Effector memory CD8-positive, alpha-beta T cell (primary cell): ENCODE measurements around the gene PRSS33.
A peak's percentile ranks its signal among the peaks of the same experiment; 100 is the strongest.

Experiments
- ATAC-seq: fragments of 150-1000 bp; cut with Tn5 transposase; replicated peaks from 2 replicates; pipeline ENCODE4 v1.10.0; 2021; ENCODE audit warnings: mild to moderate bottlenecking, moderate library complexity
- DNase-seq, 3 experiments: peaks; one replicate each; pipeline ENCODE4 v3.0.0; 2021
- H3K27ac Mint-ChIP-seq, 2 donors: one replicate each; pipeline ENCODE4 v1.8.0; 2022; ENCODE audit warnings: mild to moderate bottlenecking in 2 of 2, mixed read lengths in 2 of 2, moderate library complexity in 2 of 2
- H3K27me3 Mint-ChIP-seq, 2 donors: one replicate each; pipeline ENCODE4 v1.8.0; 2022; ENCODE audit warnings: mixed read lengths in 2 of 2
- H3K36me3 Mint-ChIP-seq: one replicate; pipeline ENCODE4 v1.8.0; 2022; ENCODE audit warnings: mild to moderate bottlenecking, moderate library complexity, mixed read lengths; ENCODE audit not compliant: insufficient read depth
- H3K4me1 Mint-ChIP-seq, 2 donors: one replicate each; pipeline ENCODE4 v1.8.0; 2022; ENCODE audit warnings: low read depth in 2 of 2, mixed read lengths in 2 of 2
- H3K4me3 Mint-ChIP-seq, 2 donors: one replicate each; pipeline ENCODE4 v1.8.0; 2022; ENCODE audit warnings: mild to moderate bottlenecking in 2 of 2, mixed read lengths in 2 of 2, moderate library complexity in 2 of 2
- H3K9me3 Mint-ChIP-seq, 2 donors: one replicate each; pipeline ENCODE4 v1.8.0; 2022; ENCODE audit warnings: mixed read lengths in 2 of 2

Gene PRSS33

DNA sequence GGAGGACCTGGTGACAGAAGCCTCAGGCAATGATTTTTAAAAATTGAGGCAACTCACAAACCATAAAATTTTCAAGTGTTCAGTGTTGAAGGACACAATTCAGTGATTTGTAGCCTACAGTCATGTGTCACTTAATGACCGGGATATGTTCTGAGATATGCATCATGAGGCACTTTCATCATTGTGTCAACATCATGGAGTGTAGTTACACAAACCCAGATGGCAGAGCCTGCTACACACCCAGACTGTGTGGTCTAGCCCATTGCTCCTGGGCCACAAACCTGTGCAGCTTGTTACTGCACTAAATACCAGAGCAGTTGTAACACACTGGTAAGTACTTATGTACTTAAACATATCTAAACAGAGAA, 12.5 kb upstream of the PRSS33 start:
- peaks cover 3% of the 10 kb centered on the region for H3K36me3 Mint-ChIP-seq
- H3K27me3 Mint-ChIP-seq, result peaks cover 0 to 24% of the 10 kb centered on the region in 2 donors
- DNase-seq (no peak), ATAC-seq (no peak)
- H3K9me3 Mint-ChIP-seq, result peaks cover 0 to 7% of the 10 kb centered on the region in 2 donors
- H3K4me3 Mint-ChIP-seq, result no peak overlapping the region
- H3K27ac Mint-ChIP-seq, result no peak overlapping the region
- H3K4me1 Mint-ChIP-seq, result no peaks in the 10 kb centered on the region

GRCh38 chr16:2799205-2799858, 12.0 kb upstream of the PRSS33 start:
- Mint-ChIP-seq H3K27me3 (peaks cover 5 to 24% of the 10 kb centered on the region in 2 donors), H3K36me3 (no peaks in the 10 kb centered on the region), H3K4me1 (no peaks in the 10 kb centered on the region), H3K4me3 (no peak overlapping the region), H3K9me3 (peaks cover 0 to 7% of the 10 kb centered on the region in 2 donors), H3K27ac (no peak overlapping the region)
- DNase-seq (no peak), ATAC-seq (no peak)

DNA sequence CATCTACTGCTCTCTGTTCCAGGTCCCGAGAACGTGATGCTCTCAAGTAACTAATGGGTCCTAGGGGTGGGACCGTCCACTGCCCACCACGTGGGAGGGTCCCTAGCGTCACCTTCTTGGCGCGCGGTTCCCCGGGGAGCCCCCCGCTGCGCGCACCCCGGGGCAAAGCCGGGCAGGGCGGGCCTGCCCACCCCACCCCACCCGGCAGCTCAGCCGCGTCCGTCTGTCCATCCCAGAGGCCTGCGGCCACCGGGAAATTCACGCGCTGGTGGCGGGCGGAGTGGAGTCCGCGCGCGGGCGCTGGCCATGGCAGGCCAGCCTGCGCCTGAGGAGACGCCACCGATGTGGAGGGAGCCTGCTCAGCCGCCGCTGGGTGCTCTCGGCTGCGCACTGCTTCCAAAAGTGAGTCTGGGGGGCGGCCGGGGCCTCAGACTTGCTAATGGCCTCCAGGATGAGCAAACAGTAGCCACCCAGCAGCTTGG, 11.4 kb upstream of the PRSS33 start:
- Mint-ChIP-seq H3K9me3 (peaks cover 0 to 3% of the 10 kb centered on the region in 2 donors), H3K4me1 (no peaks in the 10 kb centered on the region), H3K36me3 (no peaks in the 10 kb centered on the region), H3K27me3 (peaks cover 10 to 27% of the 10 kb centered on the region in 2 donors), H3K27ac (no peak overlapping the region), H3K4me3 (no peak overlapping the region)
- ATAC-seq (no peak), DNase-seq (no peak)

DNA sequence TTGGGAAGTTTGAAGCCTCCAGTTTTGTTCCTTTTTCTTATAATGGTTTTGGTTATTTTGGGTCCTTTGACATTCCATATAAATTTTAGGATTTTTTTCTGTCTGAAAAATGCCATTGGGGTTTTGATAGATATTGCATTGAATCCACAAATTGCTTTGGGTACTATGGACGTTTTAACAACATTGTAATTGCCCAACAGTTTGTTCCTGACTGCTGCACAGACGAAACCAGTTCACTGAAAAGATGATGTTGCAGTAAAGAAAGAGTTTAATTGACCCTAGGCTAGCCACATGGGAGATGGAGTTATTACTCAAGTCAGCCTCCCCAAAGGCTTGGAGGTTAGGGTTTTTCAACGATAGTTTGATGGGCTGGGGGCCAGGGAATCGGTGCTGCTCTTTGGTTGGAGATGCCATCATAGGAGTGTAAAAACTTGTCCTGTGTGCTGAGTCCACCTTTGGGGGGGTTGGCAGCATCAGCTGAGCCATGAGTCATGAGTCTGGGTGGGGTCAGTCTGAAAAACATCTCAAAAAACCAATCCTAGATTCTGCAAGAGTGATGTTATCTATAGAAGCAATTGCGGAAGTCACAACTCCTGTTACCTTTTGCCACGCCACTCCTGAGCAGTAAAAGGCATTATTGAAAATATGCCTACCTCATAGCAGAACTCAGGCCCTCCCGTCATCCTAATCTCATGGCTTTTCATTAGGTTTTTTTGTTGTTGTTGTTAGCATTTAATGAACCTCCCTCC, 8.2 kb upstream of the PRSS33 start:
- no peak overlapping the region for H3K27ac Mint-ChIP-seq
- H3K9me3 Mint-ChIP-seq, result no peaks in the 10 kb centered on the region
- H3K4me3 Mint-ChIP-seq, result no peak overlapping the region
- no peak for DNase-seq
- peaks cover 29 to 54% of the 10 kb centered on the region in 2 donors for H3K27me3 Mint-ChIP-seq
- H3K4me1 Mint-ChIP-seq, result no peaks in the 10 kb centered on the region
- no peaks in the 10 kb centered on the region for H3K36me3 Mint-ChIP-seq
- ATAC-seq, result no peak

- Mint-ChIP-seq H3K9me3 (no peaks in the 10 kb centered on the region), H3K4me3 (no peak overlapping the region), H3K4me1 (no peaks in the 10 kb centered on the region), H3K27ac (no peak overlapping the region), H3K36me3 (no peaks in the 10 kb centered on the region), H3K27me3 (peaks cover 34 to 68% of the 10 kb centered on the region in 2 donors)
- ATAC-seq (no peak), DNase-seq (no peak)
These were observed 5.6 kb upstream of the PRSS33 start for GRCh38 chr16:2792940-2793339.

DNA sequence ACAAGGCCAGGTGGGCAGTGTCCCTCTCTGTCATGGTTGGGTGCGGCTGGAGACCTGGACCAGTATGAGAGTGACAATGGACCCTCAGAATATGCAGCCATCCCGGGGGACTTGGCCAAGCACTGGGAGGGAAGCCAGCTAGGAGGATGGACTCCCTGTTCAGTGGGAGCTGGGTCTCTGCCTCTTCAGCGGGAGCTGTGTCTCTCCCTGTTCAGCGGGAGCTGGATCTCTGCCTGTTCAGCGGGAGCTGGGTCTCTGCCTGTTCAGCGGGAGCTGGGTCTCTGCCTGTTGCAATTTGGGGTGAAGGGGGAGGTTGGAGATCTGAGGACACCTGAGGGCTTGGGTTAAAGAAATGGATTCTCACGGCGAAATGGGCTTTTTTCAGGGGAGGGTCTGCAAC, 3.8 kb upstream of the PRSS33 start:
- no peak overlapping the region for H3K4me3 Mint-ChIP-seq
- ATAC-seq (no peak), DNase-seq (no peak)
- H3K27ac Mint-ChIP-seq, result no peak overlapping the region
- H3K36me3 Mint-ChIP-seq, result no peaks in the 10 kb centered on the region
- H3K27me3 Mint-ChIP-seq, result peaks cover 34 to 65% of the 10 kb centered on the region in 2 donors
- H3K9me3 Mint-ChIP-seq, result no peaks in the 10 kb centered on the region
- peaks cover 0 to 2% of the 10 kb centered on the region in 2 donors for H3K4me1 Mint-ChIP-seq

DNA sequence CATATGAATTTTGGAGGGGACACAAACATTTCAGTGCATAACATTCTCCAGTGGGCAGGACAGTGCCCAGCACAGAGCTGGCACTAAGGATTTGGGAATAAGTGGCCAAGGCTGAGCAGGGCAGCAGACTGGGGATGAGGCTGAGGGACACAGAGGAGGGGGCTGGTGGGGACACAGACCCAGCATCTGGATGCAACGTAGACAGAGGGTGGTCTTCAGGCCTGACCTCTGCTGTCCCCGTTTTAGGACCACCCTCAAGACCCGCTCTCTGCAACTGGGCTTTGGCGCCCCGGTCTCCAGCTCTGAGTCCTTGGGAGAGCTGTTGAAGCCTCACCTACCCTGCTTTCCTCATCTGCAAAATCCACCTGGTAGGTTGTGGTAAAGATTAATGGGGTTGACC, 3.3 kb upstream of the PRSS33 start:
- peaks cover 0 to 2% of the 10 kb centered on the region in 2 donors for H3K4me1 Mint-ChIP-seq
- no peaks in the 10 kb centered on the region for H3K9me3 Mint-ChIP-seq
- no peak overlapping the region for H3K27ac Mint-ChIP-seq
- DNase-seq (no peak), ATAC-seq (no peak)
- H3K27me3 Mint-ChIP-seq, result peaks cover 34 to 59% of the 10 kb centered on the region in 2 donors
- no peak overlapping the region for H3K4me3 Mint-ChIP-seq
- no peaks in the 10 kb centered on the region for H3K36me3 Mint-ChIP-seq

DNA sequence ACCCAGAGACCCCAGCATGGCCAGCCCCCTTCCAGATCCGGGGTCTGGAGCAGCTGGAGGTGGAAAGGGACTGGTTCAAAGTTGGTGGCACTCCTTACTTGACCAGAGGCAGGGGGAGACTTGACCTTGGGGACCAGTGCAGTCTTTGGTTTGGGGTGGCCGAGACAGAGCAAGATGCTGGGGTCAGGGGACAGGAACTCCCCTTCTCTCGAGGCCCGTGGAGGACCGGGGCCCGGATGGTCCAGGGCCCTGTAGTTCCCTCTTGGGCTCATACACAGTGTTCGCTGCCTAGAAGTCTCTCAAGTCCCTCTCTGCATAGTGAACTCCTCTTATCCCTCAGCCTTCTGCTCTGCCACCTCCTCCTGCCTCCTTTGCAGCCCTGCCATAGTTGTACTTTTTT, 601 bp upstream of the PRSS33 start:
- no peaks in the 10 kb centered on the region for H3K36me3 Mint-ChIP-seq
- peak overlapping the region in 1 of 2 donors; percentile 29 for H3K27ac Mint-ChIP-seq
- H3K27me3 Mint-ChIP-seq, result peaks cover 16 to 33% of the 10 kb centered on the region in 2 donors
- peaks cover 3 to 7% of the 10 kb centered on the region in 2 donors for H3K4me1 Mint-ChIP-seq
- no peaks in the 10 kb centered on the region for H3K9me3 Mint-ChIP-seq
- H3K4me3 Mint-ChIP-seq, result peak overlapping the region in 1 of 2 donors; percentile 17
- ATAC-seq (no peak), DNase-seq (no peak)

DNA sequence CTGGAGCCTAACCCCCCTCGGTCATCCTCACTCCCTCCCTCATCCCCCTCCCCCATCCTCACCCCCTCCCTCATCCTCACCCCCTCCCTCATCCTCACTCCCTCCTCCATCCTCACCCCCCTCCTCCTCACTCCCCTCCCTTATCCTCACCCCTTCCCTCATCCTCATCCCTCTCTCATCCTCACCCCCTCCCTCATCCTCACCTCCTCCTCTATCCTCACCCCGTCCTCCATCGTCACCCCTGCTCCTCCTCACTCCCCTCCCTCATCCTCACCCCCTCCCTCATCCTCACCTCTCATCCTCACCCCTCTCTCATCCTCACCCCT, 571 bp downstream of the PRSS33 start:
- Mint-ChIP-seq H3K4me3 (peak overlapping the region; percentile 40 to 87), H3K27me3 (peaks cover 13 to 26% of the 10 kb centered on the region in 2 donors), H3K4me1 (peaks cover 3 to 7% of the 10 kb centered on the region in 2 donors), H3K9me3 (no peaks in the 10 kb centered on the region), H3K36me3 (no peaks in the 10 kb centered on the region), H3K27ac (peak overlapping the region in 1 of 2 donors; percentile 58)
- no peak for DNase-seq
- no peak for ATAC-seq

GRCh38 chr16:2786061-2786825, 1.1 kb downstream of the PRSS33 start:
- no peaks in the 10 kb centered on the region for H3K36me3 Mint-ChIP-seq
- peaks cover 8 to 21% of the 10 kb centered on the region in 2 donors for H3K27me3 Mint-ChIP-seq
- H3K4me1 Mint-ChIP-seq, result peaks cover 3 to 7% of the 10 kb centered on the region in 2 donors
- H3K4me3 Mint-ChIP-seq, result peak overlapping the region; percentile 40 to 87
- no peak for DNase-seq
- no peaks in the 10 kb centered on the region for H3K9me3 Mint-ChIP-seq
- H3K27ac Mint-ChIP-seq, result peak overlapping the region in 1 of 2 donors; percentile 58
- ATAC-seq, result no peak

- Mint-ChIP-seq H3K4me3 (peak overlapping the region; percentile 87), H3K27ac (peak overlapping the region; percentile 25 to 75), H3K9me3 (no peaks in the 10 kb centered on the region), H3K4me1 (peaks cover 3 to 7% of the 10 kb centered on the region in 2 donors), H3K27me3 (peaks cover 5 to 12% of the 10 kb centered on the region in 2 donors), H3K36me3 (no peaks in the 10 kb centered on the region)
- DNase-seq (no peak), ATAC-seq (peak; percentile 75)
These were observed 2.0 kb downstream of the PRSS33 start for GRCh38 chr16:2785101-2785991.

- H3K4me1 Mint-ChIP-seq, result peaks cover 6 to 12% of the 10 kb centered on the region in 2 donors
- no peaks in the 10 kb centered on the region for H3K36me3 Mint-ChIP-seq
- H3K9me3 Mint-ChIP-seq, result no peaks in the 10 kb centered on the region
- DNase-seq (no peak), ATAC-seq (no peak)
- peaks cover 2 to 4% of the 10 kb centered on the region in 2 donors for H3K27me3 Mint-ChIP-seq
- peak overlapping the region in 1 of 2 donors; percentile 75 for H3K27ac Mint-ChIP-seq
- peak overlapping the region; percentile 87 for H3K4me3 Mint-ChIP-seq
These were observed 2.8 kb downstream of the PRSS33 start for GRCh38 chr16:2784358-2785100.
